NCI-H226 (cell line): ENCODE measurements around the gene CCNC.
A peak's percentile ranks its signal among the peaks of the same experiment; 100 is the strongest.

Source experiments
- DNase-seq: peaks from one replicate; pipeline ENCODE4 v3.0.0-alpha.2; 2015

CCNC gene

DNA sequence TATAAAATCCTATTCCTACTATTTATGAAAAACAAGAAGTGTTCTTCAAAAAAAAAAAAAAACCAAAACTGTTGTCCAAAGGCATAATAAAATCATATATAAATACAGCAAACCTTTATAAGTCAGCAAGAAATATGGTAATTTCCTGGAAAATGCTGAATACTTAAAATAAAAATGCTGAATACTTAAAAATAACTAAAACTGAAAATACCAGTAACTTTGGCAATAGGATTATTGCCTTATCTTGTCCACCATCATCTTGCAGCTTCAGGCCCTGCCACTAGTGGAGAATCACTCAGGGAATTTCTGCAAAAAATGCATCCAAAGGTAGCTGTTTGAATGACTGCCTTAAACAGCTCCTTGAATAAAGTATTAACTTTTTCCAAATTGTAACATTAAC, 24.5 kb downstream of the CCNC start:
- no peak for DNase-seq

DNA sequence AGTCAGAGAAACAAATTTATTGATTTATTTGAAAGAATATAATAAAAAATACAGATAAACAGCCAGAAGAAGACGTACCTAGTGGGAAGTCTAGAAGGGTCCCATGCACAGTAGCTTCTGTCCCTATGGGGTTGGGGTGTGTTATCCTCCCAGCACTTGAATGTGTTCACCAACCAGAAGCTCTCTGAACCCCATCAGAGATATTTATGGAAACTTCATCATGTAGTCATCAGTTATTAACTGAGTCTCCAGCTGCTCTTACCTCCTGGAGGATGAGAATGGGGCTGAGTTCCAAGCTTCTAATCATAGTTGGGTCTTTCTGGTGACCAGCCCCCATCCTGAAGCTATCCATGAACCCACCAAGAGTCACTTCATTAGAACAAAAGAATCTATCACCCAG, 37.8 kb downstream of the CCNC start:
- DNase-seq: no peak

DNA sequence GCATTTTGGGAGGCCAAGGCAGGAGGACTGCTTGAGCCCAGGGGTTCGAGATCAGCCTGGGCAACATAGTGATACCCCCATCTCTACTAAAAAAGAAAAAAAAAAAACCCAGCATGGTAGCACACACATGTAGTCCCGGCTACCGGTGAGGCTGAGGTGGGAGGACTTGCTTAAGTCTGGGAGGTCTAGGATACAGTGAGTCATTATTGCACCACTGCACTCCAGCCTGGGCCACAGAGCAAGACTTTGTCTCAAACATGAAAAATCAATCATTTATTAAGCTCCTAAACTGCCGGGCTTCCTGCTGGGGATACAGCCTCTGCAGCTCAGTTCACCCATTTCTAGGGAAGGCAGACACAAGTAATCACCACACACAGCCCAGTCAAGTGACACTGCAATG, 45.9 kb downstream of the CCNC start:
- DNase-seq: peak; percentile 47

DNA sequence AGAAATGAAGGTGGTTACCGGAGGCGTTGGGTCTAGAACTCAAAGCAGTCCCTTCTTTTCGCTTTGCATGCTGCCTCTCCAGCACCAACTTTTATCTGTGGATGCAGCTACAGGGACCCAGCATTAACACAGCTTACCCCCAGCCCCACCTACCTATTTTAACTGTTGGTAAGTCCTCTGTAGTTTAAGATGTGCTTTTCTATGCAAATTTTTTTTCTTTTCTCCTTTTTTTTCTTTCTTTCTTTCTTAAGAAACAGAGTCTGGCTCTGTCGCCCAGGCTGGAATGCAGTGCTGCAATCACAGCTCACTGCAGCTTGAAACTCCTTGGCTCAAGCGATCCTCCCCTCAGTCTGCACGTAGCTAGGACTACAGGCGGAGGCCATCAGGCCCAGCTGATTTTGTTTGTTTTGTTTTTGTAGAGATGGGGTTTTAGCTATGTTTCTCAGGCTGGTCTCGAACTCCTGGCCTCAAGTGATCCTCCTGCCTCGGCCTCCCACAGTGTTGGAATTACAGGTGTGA, 46.8 kb downstream of the CCNC start:
- no peak for DNase-seq

- peak; percentile 76 for DNase-seq
Observed at GRCh38 chr6:99520855-99521632, 47.4 kb downstream of the CCNC start.

- no peak for DNase-seq
Observed at GRCh38 chr6:99519446-99519845, 49.0 kb downstream of the CCNC start.

- no peak for DNase-seq
Observed at GRCh38 chr6:99514089-99514488, 54.4 kb downstream of the CCNC start.

DNA sequence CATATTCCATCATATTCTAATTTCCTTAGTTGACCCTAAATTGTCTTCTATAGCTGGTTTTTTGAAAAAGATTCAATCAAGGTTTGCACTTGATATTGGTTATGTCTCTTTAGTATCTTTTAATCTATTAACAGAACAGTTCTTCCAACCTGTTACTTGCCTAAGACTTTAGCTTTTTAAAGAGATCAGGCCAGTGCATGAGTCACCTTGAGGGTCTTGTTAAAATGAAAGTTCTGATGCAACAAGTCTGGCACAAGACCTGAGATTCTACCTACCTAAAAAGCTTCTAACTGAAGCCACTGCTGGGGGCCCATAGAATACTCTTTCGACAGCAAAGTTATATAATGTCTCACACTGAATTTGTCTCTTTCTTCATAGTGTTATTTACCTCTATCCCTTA, 56.4 kb downstream of the CCNC start:
- peak; percentile 9 for DNase-seq

- no peak for DNase-seq
Observed at GRCh38 chr6:99507648-99508047, 60.8 kb downstream of the CCNC start.

DNA sequence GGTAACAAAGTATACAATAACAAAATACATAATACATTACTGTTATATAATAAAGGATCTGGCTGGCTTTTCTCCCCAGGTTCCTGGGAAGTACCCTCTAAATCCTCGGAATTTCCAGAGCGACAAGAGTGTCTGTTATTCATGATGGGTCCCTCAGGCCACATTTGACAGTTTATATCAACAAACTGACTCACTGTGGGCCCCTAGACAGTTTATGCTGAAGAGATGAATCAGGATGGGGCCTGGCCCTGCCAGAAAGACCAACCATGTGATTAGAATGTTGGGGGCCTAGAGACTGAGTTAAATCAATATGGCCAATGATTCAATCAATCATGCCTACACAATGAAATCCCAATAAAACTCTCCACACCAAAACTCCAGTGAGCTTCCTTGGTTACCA, 66.7 kb downstream of the CCNC start:
- DNase-seq: no peak

DNA sequence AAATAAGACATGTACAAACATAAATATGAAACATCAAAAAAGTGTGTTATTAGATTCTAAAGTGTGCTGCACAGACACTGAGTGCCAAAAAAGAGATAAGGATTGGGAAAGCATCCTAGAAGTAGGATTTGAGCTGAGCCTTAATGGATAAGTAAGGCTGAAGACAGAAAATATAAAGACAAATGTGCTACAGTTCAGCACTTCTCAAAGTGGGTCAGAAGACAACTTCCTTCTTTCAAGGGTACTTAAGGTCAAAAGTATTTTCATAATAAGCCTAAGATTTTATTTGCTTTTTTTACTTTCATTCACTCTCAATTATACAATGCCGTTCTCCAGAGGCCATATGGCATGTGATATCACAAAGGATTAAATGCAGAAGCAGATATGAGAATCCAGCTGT, 70.0 kb downstream of the CCNC start:
- no peak for DNase-seq

- DNase-seq: no peak
Observed at GRCh38 chr6:99495466-99495865, 73.0 kb downstream of the CCNC start.
